ENCODE results near the gene NEK4.
A peak's percentile ranks its signal among the peaks of the same experiment; 100 is the strongest.

The NEK4 gene

GRCh38 chr3:52671676-52672075 is 99.1 kb downstream of the NEK4 start:
- Histone ChIP-seq H3K27me3 (replicated peaks; ENCODE audit: control insufficient read depth, insufficient read depth, low read length) (no peaks in the 10 kb centered on the region), H3K36me3 (ENCODE audit: control insufficient read depth, insufficient read depth, low read length) (peaks cover 4% of the 10 kb centered on the region), H3K4me3 (replicated peaks; ENCODE audit: low read depth, low read length) (no peak overlapping the region)
- TF ChIP-seq CTCF (IDR thresholded peaks at IDR 0.05; ENCODE audit: insufficient read depth, low read length, poor library complexity, severe bottlenecking), result no peak
- DNase-seq (ENCODE audit: extremely low read depth, insufficient read length), result no peak

- H3K27me3 ChIP-seq (replicated peaks; ENCODE audit: control insufficient read depth, insufficient read depth, low read length), result no peaks in the 10 kb centered on the region
- no peak overlapping the region for H3K4me3 ChIP-seq (replicated peaks; ENCODE audit: low read depth, low read length)
- H3K36me3 ChIP-seq (ENCODE audit: control insufficient read depth, insufficient read depth, low read length), result peaks cover 5% of the 10 kb centered on the region
- DNase-seq (ENCODE audit: extremely low read depth, insufficient read length), result peak; percentile 62
- no peak for TF ChIP-seq CTCF (IDR thresholded peaks at IDR 0.05; ENCODE audit: insufficient read depth, low read length, poor library complexity, severe bottlenecking)
These were observed 99.9 kb downstream of the NEK4 start for GRCh38 chr3:52670621-52671521.

GRCh38 chr3:52663098-52663497 is 107.6 kb downstream of the NEK4 start:
- DNase-seq (ENCODE audit: extremely low read depth, insufficient read length), result no peak
- no peak for TF ChIP-seq CTCF (IDR thresholded peaks at IDR 0.05; ENCODE audit: insufficient read depth, low read length, poor library complexity, severe bottlenecking)
- peaks cover 18% of the 10 kb centered on the region for H3K36me3 ChIP-seq (ENCODE audit: control insufficient read depth, insufficient read depth, low read length)
- H3K27me3 ChIP-seq (replicated peaks; ENCODE audit: control insufficient read depth, insufficient read depth, low read length), result no peaks in the 10 kb centered on the region
- no peak overlapping the region for H3K4me3 ChIP-seq (replicated peaks; ENCODE audit: low read depth, low read length)

GRCh38 chr3:52660046-52660445 is 110.7 kb downstream of the NEK4 start:
- Histone ChIP-seq H3K36me3 (ENCODE audit: control insufficient read depth, insufficient read depth, low read length) (peaks cover 9% of the 10 kb centered on the region), H3K27me3 (replicated peaks; ENCODE audit: control insufficient read depth, insufficient read depth, low read length) (no peaks in the 10 kb centered on the region), H3K4me3 (replicated peaks; ENCODE audit: low read depth, low read length) (no peak overlapping the region)
- DNase-seq (ENCODE audit: extremely low read depth, insufficient read length), result no peak
- no peak for TF ChIP-seq CTCF (IDR thresholded peaks at IDR 0.05; ENCODE audit: insufficient read depth, low read length, poor library complexity, severe bottlenecking)
